ENCODE measurements around the gene TNIK. TPM values are rescaled to one million over a fixed set of nuclear protein-coding genes. Genes with fewer than 3 reads are reported as not detected.

Gene TNIK
- total RNA-seq, 4 donors from 2014 or later: 1.5 to 20.3 (median 7.7) TPM

DNA sequence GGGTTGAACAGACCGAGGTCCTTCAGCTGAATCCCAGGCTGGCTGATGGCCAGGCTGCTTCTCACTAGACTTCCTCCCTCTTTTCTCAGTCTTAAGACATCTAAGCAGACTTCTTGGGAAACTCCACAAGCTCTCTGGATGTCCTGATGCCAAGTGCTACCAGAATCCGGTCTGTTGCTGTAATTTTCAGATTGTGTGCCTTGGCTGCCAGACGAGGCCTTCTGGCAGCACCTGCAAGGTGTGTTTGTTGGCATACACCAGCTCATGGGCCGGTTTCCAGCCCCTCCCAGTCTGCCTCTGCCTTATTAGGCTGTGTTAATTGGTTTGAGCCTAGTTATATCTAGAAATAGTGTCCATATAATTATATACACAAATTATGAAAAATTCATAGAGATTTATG is 120.6 kb downstream of the TNIK start:
- H3K27ac ChIP-seq: no peak overlapping the region
- no peaks in the 10 kb centered on the region for H3K36me3 ChIP-seq
- H3K27me3 ChIP-seq: no peaks in the 10 kb centered on the region
- no peak for DNase-seq
- H3K9me3 ChIP-seq: no peaks in the 10 kb centered on the region
- H3K4me3 ChIP-seq: no peak overlapping the region
- intact Hi-C loops (cut with DNase I; ENCODE audit: low total_unique reads): no loop called here
- TF ChIP-seq, protein P1, sequence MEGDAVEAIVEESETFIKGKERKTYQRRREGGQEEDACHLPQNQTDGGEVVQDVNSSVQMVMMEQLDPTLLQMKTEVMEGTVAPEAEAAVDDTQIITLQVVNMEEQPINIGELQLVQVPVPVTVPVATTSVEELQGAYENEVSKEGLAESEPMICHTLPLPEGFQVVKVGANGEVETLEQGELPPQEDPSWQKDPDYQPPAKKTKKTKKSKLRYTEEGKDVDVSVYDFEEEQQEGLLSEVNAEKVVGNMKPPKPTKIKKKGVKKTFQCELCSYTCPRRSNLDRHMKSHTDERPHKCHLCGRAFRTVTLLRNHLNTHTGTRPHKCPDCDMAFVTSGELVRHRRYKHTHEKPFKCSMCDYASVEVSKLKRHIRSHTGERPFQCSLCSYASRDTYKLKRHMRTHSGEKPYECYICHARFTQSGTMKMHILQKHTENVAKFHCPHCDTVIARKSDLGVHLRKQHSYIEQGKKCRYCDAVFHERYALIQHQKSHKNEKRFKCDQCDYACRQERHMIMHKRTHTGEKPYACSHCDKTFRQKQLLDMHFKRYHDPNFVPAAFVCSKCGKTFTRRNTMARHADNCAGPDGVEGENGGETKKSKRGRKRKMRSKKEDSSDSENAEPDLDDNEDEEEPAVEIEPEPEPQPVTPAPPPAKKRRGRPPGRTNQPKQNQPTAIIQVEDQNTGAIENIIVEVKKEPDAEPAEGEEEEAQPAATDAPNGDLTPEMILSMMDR (IDR thresholded peaks at IDR 0.05): no peak
- no peak for TF ChIP-seq POLR2A (IDR thresholded peaks at IDR 0.05)
- no peaks in the 10 kb centered on the region for H3K4me1 ChIP-seq

DNA sequence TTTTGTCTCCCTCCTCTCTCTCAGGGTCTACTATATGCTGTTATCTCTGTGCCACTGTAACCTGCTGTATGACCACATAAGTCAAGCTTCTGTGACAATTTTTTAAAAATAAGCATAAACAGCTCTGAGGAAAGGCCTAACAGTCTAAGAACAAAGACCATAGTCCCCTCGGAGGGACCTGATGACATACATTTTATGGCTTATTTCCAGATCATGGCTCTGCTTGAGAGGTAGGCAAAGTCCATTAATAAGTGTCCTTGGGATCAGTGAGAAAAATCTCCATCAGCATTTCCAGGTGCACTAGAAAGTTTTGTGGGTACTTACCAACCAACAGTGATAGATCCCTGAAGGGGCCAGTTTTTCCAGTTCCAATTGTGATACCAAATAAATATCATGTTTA is 123.8 kb downstream of the TNIK start:
- intact Hi-C loops (cut with DNase I; ENCODE audit: low total_unique reads): no loop called here

DNA sequence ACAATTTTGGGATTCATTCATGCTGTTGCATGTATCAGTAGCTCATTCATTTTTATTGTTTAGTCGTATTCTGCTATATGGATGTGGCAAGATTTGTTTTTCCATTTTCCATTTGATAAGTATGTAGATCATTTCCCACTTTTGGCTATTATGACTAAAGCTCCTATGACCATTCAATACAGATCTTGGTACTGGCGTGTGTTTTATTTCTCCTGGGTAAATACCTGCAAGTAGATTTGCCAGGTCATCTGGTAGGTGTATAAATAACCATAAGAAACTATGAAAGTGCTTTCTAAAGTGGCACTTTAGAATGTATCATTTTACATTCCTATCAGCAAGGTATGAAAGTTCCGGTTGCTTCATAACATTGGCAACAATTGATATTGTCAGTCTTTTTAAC is 124.6 kb downstream of the TNIK start:
- TF ChIP-seq, protein P1 (IDR thresholded peaks at IDR 0.05): no peak
- no peak for TF ChIP-seq POLR2A (IDR thresholded peaks at IDR 0.05)
- Histone ChIP-seq H3K9me3 (no peaks in the 10 kb centered on the region), H3K36me3 (no peaks in the 10 kb centered on the region), H3K4me3 (no peak overlapping the region), H3K27ac (no peak overlapping the region), H3K4me1 (no peaks in the 10 kb centered on the region), H3K27me3 (no peaks in the 10 kb centered on the region)
- no peak for DNase-seq
- intact Hi-C loops (cut with DNase I; ENCODE audit: low total_unique reads): no loop called here

More for the DNA sequence above, 123.8 kb downstream of the TNIK start:
- no peak overlapping the region for H3K4me3 ChIP-seq
- DNase-seq: no peak
- H3K4me1 ChIP-seq: no peaks in the 10 kb centered on the region
- H3K27ac ChIP-seq: no peak overlapping the region
- H3K9me3 ChIP-seq: no peaks in the 10 kb centered on the region
- no peaks in the 10 kb centered on the region for H3K36me3 ChIP-seq
- no peak for TF ChIP-seq POLR2A (IDR thresholded peaks at IDR 0.05)
- TF ChIP-seq, protein P1 (IDR thresholded peaks at IDR 0.05): no peak
- H3K27me3 ChIP-seq: no peaks in the 10 kb centered on the region

DNA sequence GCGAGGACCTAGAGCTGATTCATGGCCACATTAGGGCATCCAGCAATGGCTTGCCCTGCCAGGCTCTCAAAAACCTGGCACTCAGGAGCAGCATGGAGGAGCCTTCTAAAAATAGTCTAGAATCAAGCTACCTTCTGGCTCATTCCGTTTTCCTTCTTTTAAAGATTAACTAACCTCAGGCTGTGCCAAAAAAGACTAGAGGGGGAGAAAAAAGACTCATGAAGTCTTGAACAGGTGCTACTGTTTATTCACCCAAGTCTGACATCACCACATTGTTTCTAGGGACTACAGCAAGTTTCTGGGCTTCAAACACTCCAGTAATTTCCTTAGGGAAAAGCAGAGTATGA is 125.8 kb downstream of the TNIK start:
- Histone ChIP-seq H3K4me3 (no peak overlapping the region), H3K4me1 (peaks cover 0 to 2% of the 10 kb centered on the region in 2 donors), H3K27me3 (no peaks in the 10 kb centered on the region), H3K9me3 (no peaks in the 10 kb centered on the region), H3K27ac (no peak overlapping the region), H3K36me3 (no peaks in the 10 kb centered on the region)
- intact Hi-C loops (cut with DNase I; ENCODE audit: low total_unique reads): no loop called here
- DNase-seq: no peak
- TF ChIP-seq POLR2A (IDR thresholded peaks at IDR 0.05): no peak
- TF ChIP-seq, protein P1 (IDR thresholded peaks at IDR 0.05): no peak

DNA sequence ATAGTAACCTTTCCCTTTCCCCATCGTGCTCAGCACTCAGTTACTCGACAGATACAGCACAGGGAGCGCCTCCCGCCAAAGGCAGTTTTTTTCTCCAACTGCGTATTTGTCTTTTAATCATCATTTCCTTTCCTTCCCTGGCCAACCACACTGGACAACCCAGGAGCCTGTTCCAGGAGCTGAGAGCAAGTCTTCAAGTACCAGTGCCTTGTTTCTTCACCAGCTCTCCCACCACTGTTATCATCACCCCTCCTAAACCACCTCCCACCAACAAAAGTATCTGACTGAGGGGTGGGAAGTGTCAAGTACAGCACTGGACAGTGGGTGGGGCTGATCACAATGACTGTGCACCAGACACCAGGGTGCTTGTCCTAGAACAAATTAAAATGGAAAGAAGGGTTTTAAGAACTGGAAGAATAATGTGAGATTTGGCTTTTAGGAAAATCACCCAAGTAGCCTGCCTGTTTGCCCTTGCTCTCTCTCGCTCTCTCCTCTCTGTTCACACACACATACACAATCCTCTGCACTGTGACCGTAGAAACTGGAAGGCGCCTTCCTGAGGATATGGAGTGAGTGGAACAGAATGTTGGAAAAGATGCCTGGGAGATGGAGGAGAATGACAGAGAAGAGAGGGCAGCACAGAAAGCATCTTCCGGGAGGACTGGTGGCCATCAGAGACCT is 126.3 kb downstream of the TNIK start:
- Histone ChIP-seq H3K4me3 (no peak overlapping the region), H3K27me3 (no peaks in the 10 kb centered on the region), H3K9me3 (no peaks in the 10 kb centered on the region), H3K4me1 (peaks cover 0 to 7% of the 10 kb centered on the region in 2 donors), H3K27ac (no peak overlapping the region), H3K36me3 (no peaks in the 10 kb centered on the region)
- intact Hi-C loops (cut with DNase I; ENCODE audit: low total_unique reads): no loop called here
- no peak for TF ChIP-seq POLR2A (IDR thresholded peaks at IDR 0.05)
- TF ChIP-seq, protein P1 (IDR thresholded peaks at IDR 0.05): no peak
- no peak for DNase-seq

Data from uterus (tissue), 4 donors.